Aorta (tissue), 5 donors: ENCODE measurements around the gene GJB5. TPM values are rescaled to one million over a fixed set of nuclear protein-coding genes. Genes with fewer than 3 reads are reported as not detected.

ENCODE experiments used
- ATAC-seq: fragments of 200-7000 bp; cut with Tn5 transposase; one replicate; pipeline ENCODE4 v1.9.1; 2022; ENCODE audit warnings: moderate library complexity; ENCODE audit not compliant: low FRiP score
- DNase-seq, 2 donors: peaks; one replicate each; pipeline ENCODE4 v3.0.0-alpha.2; 2020
- H3K27ac ChIP-seq, 2 donors: one replicate each; pipeline ENCODE4 v1.5.1; 2013; ENCODE audit warnings: low read length in 2 of 2, mild to moderate bottlenecking in 2 of 2, moderate library complexity in 2 of 2, control low read depth in 1 of 2, inconsistent platforms in 1 of 2, low read depth in 1 of 2
- H3K27me3 ChIP-seq, 2 donors: one replicate each; pipeline ENCODE4 v1.6.1; 2013; ENCODE audit warnings: control low read depth in 1 of 2, low read length in 1 of 2, mild to moderate bottlenecking in 1 of 2, moderate library complexity in 1 of 2; ENCODE audit not compliant: insufficient read depth in 2 of 2, control insufficient read depth in 1 of 2
- H3K36me3 ChIP-seq, 2 donors: one replicate each; pipeline ENCODE4 v1.6.1; 2013; ENCODE audit warnings: control low read depth in 1 of 2, low read length in 1 of 2, mild to moderate bottlenecking in 1 of 2; ENCODE audit not compliant: insufficient read depth in 2 of 2, control insufficient read depth in 1 of 2
- H3K4me1 ChIP-seq, 2 donors: one replicate each; pipeline ENCODE4 v1.6.1; 2013; ENCODE audit warnings: low read length in 2 of 2, control low read depth in 1 of 2, mild to moderate bottlenecking in 1 of 2, moderate library complexity in 1 of 2; ENCODE audit not compliant: insufficient read depth in 2 of 2, control insufficient read depth in 1 of 2
- H3K4me3 ChIP-seq, 2 donors: one replicate each; pipeline ENCODE4 v1.5.1; 2013; ENCODE audit warnings: low read length in 2 of 2, control low read depth in 1 of 2, mild to moderate bottlenecking in 1 of 2
- H3K9me3 ChIP-seq: one replicate; pipeline ENCODE4 v1.6.1; 2013; ENCODE audit warnings: mild to moderate bottlenecking, low read length; ENCODE audit not compliant: control insufficient read depth
- WGBS, 2 donors: extraction: QIAGEN DNeasy Blood & Tissue Kit; methylation state at CpG; one replicate each; pipeline ENCODE4 v1.1.7; 2013; 5-methylcytosine and 5-hydroxymethylcytosine counted together
- intact Hi-C, 2 donors: fragments of 100-400 bp; cut with DNase I; formaldehyde crosslinking; loops; one replicate each; pipeline versions ENCODE4 v1.14.2 to v1.15.0; 2022
- polyA plus RNA-seq, 2 donors: library from polyadenylated mRNA; stranded (reverse); fragments of 200-250 nt; gene quantifications; one replicate each; pipeline ENCODE4 v1.2.3, GENCODE V29; 2013
- total RNA-seq, 2 donors: library from RNA; stranded (reverse); fragmentation: NEBNext Ultra II Directional; extraction: Animal tissue kit (Norgen Biotek cat#: 25700); gene quantifications; one replicate each; pipeline ENCODE4 v1.2.1, GENCODE V29; 2021
- donor health status: healthy with polysubstance abuse.
- donor health status: Bipolar disorder and iron deficiency.
- donor health status: DM: no; HTN: no; CAD: no.
- donor health status: DM: no; HTN: no; CAD: no.
- donor health status: DM: yes; HTN: yes; CAD: no.

The GJB5 gene
- total and polyA plus RNA-seq, 4 donors, result not detected

DNA sequence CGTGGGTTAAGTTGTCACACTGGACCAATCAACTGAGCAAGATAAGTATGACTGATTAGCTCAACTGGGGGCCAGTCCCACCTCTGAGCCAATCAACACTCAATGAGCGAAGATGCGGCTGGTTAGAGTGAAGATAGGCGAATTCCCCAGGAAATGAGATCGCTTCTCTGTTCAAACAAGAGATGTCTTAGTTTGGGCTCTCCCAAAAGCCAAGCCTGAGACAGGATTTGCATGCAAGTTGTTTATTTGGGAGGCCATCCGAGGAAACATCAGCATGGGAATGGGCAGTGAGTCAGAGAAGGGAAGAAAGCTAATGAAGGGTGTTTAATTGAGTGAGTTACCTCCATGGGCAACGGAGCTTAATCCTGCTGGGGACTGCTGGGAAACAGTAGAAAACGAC is 4.9 kb upstream of the GJB5 start:
- no peaks in the 10 kb centered on the region for H3K9me3 ChIP-seq
- H3K4me3 ChIP-seq, result no peak overlapping the region
- no peaks in the 10 kb centered on the region for H3K36me3 ChIP-seq
- ATAC-seq (no peak), DNase-seq (peak in 1 of 2 donors; percentile 17)
- 53 to 60% methylated on average over 8 of the region's 8 CpGs for WGBS, 2 donors
- no peak overlapping the region for H3K27ac ChIP-seq
- intact Hi-C loops, result loop anchor here in 1 of 2 donors (10.0 kb wide), 1 partner anchor 1115 kb away; no protein-coding TSS in a partner anchor
- no peaks in the 10 kb centered on the region for H3K27me3 ChIP-seq
- no peaks in the 10 kb centered on the region for H3K4me1 ChIP-seq

DNA sequence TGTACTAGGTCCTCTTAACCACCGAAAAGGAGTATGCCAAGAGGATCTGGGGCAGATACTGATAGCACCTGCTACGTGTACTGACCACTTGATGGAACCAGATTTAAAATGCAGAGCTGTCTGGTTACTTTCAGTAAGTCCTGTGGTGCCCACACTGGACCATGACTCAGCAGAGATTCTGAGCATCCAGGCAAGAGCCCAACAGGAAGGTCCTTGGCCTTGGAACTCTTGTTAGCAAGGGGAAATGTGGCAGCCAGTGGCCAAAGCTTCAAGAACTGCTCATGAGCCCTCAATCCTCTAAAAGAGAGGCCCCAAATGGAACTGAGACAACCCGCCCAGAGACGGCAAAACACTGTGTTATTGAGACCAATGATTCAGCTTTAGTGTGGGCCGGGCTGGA is 4.2 kb upstream of the GJB5 start:
- no peaks in the 10 kb centered on the region for H3K9me3 ChIP-seq
- 87 to 90% methylated on average over 5 of the region's 5 CpGs for WGBS, 2 donors
- no peaks in the 10 kb centered on the region for H3K27me3 ChIP-seq
- H3K27ac ChIP-seq, result no peak overlapping the region
- no peaks in the 10 kb centered on the region for H3K36me3 ChIP-seq
- ATAC-seq (no peak), DNase-seq (peak in 1 of 2 donors; percentile 31)
- intact Hi-C loops, result no loop called here
- no peak overlapping the region for H3K4me3 ChIP-seq
- no peaks in the 10 kb centered on the region for H3K4me1 ChIP-seq

DNA sequence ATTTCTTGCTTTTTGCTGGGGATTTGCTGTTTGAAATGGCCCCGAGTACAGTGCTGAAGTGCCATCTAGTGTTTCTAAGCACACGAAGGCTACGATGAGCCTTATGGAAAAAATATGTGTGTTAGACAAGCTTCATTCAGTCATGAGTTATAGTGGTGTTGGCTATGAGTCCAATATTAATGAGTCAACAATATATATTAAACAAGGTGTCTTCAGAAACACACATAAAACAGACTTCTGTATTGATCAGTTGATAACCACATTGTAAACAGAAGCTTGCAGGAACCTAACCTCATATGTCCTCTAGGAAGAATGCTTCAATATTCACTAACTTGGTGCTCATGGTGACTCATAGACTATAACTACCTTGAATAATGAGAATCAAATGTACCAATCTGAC is 1.7 kb upstream of the GJB5 start:
- no peak overlapping the region for H3K27ac ChIP-seq
- no peaks in the 10 kb centered on the region for H3K4me1 ChIP-seq
- no peaks in the 10 kb centered on the region for H3K9me3 ChIP-seq
- intact Hi-C loops, result no loop called here
- DNase-seq, result no peak
- WGBS, 2 donors, result 65 to 78% methylated on average over 3 of the region's 3 CpGs
- H3K36me3 ChIP-seq, result no peaks in the 10 kb centered on the region
- no peak for ATAC-seq
- no peaks in the 10 kb centered on the region for H3K27me3 ChIP-seq
- no peak overlapping the region for H3K4me3 ChIP-seq

DNA sequence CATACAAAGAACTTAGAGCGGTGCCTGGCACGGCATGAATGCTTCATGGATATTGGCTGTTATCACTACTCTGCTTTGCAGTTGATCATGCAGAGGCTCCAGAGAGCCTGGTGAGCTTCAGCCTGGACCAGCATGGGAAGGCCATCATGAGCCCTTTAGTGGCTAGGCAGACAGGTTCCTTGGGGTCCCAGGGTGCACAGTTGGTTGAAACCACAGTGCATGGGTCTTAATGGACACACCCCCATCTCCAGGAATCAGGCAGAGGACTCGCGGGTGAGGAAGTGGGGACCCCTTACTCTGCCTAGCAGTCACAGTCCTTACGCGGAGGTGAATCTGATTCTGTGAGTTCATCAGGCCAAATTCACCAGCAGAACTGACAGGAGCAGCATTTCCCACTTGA is 1.1 kb downstream of the GJB5 start:
- 89 to 94% methylated on average over 6 of the region's 6 CpGs for WGBS, 2 donors
- no peak for ATAC-seq
- intact Hi-C loops, result no loop called here

DNA sequence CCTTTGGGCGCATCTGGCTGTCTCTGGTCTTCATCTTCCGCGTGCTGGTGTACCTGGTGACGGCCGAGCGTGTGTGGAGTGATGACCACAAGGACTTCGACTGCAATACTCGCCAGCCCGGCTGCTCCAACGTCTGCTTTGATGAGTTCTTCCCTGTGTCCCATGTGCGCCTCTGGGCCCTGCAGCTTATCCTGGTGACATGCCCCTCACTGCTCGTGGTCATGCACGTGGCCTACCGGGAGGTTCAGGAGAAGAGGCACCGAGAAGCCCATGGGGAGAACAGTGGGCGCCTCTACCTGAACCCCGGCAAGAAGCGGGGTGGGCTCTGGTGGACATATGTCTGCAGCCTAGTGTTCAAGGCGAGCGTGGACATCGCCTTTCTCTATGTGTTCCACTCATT is 2.5 kb downstream of the GJB5 start:
- intact Hi-C loops, result no loop called here
- Histone ChIP-seq H3K9me3 (no peaks in the 10 kb centered on the region), H3K27me3 (no peaks in the 10 kb centered on the region), H3K4me1 (no peaks in the 10 kb centered on the region), H3K27ac (no peak overlapping the region), H3K4me3 (no peak overlapping the region), H3K36me3 (no peaks in the 10 kb centered on the region)
- DNase-seq (no peak), ATAC-seq (no peak)
- 92 to 94% methylated on average over 21 of the region's 21 CpGs for WGBS, 2 donors

More for the DNA sequence above, 1.1 kb downstream of the GJB5 start:
- DNase-seq, result peak in 1 of 2 donors; percentile 46
- Histone ChIP-seq H3K27me3 (no peaks in the 10 kb centered on the region), H3K9me3 (no peaks in the 10 kb centered on the region), H3K27ac (no peak overlapping the region), H3K4me3 (no peak overlapping the region), H3K36me3 (no peaks in the 10 kb centered on the region), H3K4me1 (no peaks in the 10 kb centered on the region)

DNA sequence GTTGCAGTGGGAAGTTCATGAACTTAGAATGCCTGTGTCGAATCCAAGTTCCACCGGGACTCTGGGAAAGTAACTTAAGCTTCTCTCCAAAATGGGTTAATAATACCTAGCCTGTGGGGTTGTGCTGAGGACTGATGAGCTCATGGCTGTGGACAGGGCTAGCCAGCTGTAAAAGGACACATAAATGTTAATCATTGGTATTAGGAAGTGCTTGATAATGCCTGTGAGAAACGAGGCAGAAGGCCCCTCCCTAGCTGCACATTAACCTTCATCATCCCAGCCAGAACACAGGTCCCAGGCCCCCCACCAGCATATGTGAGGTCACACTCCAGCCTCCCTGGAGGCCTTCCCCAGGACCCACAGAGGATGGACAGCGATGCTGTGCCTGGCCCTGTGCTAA is 3.9 kb downstream of the GJB5 start:
- H3K4me3 ChIP-seq, result no peak overlapping the region
- H3K9me3 ChIP-seq, result no peaks in the 10 kb centered on the region
- no peak overlapping the region for H3K27ac ChIP-seq
- no peaks in the 10 kb centered on the region for H3K4me1 ChIP-seq
- ATAC-seq (no peak), DNase-seq (peak in 1 of 2 donors; percentile 33)
- 70 to 72% methylated on average over 4 of the region's 4 CpGs for WGBS, 2 donors
- no peaks in the 10 kb centered on the region for H3K27me3 ChIP-seq
- H3K36me3 ChIP-seq, result no peaks in the 10 kb centered on the region
- intact Hi-C loops, result no loop called here

DNA sequence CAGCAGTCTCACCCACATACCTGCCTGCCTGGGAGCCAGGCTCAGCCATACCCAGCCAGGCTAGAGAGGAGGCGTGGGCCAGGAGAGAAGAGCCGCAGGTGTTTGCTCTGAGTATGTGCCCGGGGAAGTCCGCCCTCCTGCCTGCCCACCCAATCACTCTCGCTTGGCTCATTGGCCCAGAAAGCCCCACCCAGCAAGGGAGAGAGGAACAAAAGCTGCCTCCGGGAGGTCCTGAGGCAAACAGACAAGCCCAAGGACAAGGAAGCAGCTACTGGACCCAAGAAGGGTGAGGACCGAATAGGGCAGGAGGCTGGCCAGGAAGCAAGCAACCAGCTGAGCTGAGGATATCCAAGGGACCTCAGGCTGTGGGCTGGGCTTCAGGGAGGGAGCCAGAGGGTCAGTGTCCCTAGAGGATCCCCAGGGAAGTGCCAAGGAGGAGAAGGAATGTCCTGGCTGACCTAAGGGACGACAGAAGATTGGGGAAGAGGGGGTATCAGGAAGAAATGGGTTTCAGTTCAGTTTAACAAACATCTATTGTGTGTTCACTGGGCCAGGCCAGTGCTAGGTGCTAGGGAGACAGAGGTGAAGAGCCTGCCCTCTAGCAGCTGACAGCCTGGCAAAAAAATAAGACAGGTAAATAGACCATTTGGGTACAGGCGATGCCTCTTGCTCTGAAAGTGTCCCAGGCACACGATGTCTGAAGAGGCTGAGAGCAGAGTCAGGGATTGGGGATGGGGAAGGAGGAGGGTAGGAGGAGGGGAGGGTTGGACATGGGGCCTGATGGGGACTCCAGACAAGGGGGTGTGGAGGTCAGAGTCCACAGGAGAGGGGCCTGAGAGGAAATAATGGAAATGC is 4.9 kb downstream of the GJB5 start, which contains the start of gene GJB4:
Gene GJB4, plus strand, starts transcription at position 238 of the 855 bp plus-strand sequence. CDS start 1,515 bp downstream, outside the sequence.
- 60 to 62% methylated on average over 10 of the region's 10 CpGs for WGBS, 2 donors
- ATAC-seq (no peak), DNase-seq (peak in 1 of 2 donors; percentile 19)
- H3K4me1 ChIP-seq, result no peaks in the 10 kb centered on the region
- H3K36me3 ChIP-seq, result no peaks in the 10 kb centered on the region
- H3K27me3 ChIP-seq, result no peaks in the 10 kb centered on the region
- no peaks in the 10 kb centered on the region for H3K9me3 ChIP-seq
- H3K27ac ChIP-seq, result no peak within 1 kb of the TSS
- intact Hi-C loops, result no loop called here
- H3K4me3 ChIP-seq, result no peak within 1 kb of the TSS

DNA sequence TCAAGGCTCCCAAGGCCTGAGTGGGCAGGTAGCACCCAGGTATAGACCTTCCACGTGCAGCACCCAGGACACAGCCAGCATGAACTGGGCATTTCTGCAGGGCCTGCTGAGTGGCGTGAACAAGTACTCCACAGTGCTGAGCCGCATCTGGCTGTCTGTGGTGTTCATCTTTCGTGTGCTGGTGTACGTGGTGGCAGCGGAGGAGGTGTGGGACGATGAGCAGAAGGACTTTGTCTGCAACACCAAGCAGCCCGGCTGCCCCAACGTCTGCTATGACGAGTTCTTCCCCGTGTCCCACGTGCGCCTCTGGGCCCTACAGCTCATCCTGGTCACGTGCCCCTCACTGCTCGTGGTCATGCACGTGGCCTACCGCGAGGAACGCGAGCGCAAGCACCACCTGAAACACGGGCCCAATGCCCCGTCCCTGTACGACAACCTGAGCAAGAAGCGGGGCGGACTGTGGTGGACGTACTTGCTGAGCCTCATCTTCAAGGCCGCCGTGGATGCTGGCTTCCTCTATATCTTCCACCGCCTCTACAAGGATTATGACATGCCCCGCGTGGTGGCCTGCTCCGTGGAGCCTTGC is 6.4 kb downstream of the GJB5 start:
- H3K9me3 ChIP-seq, result no peaks in the 10 kb centered on the region
- H3K27ac ChIP-seq, result no peak overlapping the region
- H3K36me3 ChIP-seq, result no peaks in the 10 kb centered on the region
- H3K4me3 ChIP-seq, result no peak overlapping the region
- 93 to 95% methylated on average over 33 of the region's 33 CpGs for WGBS, 2 donors
- ATAC-seq (no peak), DNase-seq (peak in 1 of 2 donors; percentile 73)
- H3K27me3 ChIP-seq, result no peaks in the 10 kb centered on the region
- H3K4me1 ChIP-seq, result no peaks in the 10 kb centered on the region
- intact Hi-C loops, result no loop called here
